HEK293 (cell line): ENCODE data around the gene ZNF423.

Source experiments
- CTCF ChIA-PET: fragments of 350-600 bp; formaldehyde crosslinking; extraction: SDS; loops from one replicate; lab custom pipeline; 2021; ENCODE audit warnings: antibody characterized with exemption; lab: Yijun Ruan, JAX
- POLR2A ChIA-PET: fragments of 300-600 bp; formaldehyde crosslinking; extraction: SDS; loops from one replicate; lab custom pipeline; 2020; ENCODE audit warnings: antibody characterized with exemption, inconsistent platforms; lab: Yijun Ruan, JAX
- H3K27ac ChIP-seq: fragments of 200-500 bp; sonication (Bioruptor generic); 2 replicates; pipeline ENCODE4 v1.5.1; 2014; ENCODE audit warnings: low read depth, low read length, control low read depth, inconsistent platforms; ENCODE audit errors: extremely low read depth
- H3K36me3 ChIP-seq, 2 experiments: fragments of 200-500 bp in 1 of 2; sonication (Bioruptor generic) in 1 of 2; 1 replicate in 1 of 2; 2 replicates in 1 of 2; pipeline ENCODE4 v1.5.1; 2014 to 2017; ENCODE audit warnings: inconsistent platforms in 2 of 2, low read length in 2 of 2; ENCODE audit not compliant: control insufficient read depth in 2 of 2, insufficient read depth in 1 of 2
- H3K4me1 ChIP-seq: fragments of 200-500 bp; sonication (Bioruptor generic); 2 replicates; pipeline ENCODE4 v1.5.1; 2014; ENCODE audit warnings: mild to moderate bottlenecking, low read length, inconsistent platforms; ENCODE audit not compliant: control insufficient read depth, insufficient read depth
- H3K4me3 ChIP-seq: 2 replicates; pipeline ENCODE4 v1.5.1; 2011; ENCODE audit warnings: low read depth, mild to moderate bottlenecking, control low read depth, low read length, moderate library complexity
- H3K9me3 ChIP-seq: fragments of 200-500 bp; sonication (Bioruptor generic); 2 replicates; pipeline ENCODE4 v1.5.1; 2014; ENCODE audit warnings: low read depth, low read length, inconsistent platforms; ENCODE audit not compliant: control insufficient read depth, insufficient read depth
- KLF8 ChIP-seq: fragments of 450-650 bp; formaldehyde crosslinking; IDR thresholded peaks from 2 replicates; pipeline ENCODE4 v1.5.1; 2016; ENCODE audit warnings: missing biosample characterization, missing genetic modification characterization
- MYNN ChIP-seq: fragments of 450-650 bp; formaldehyde crosslinking; IDR thresholded peaks from 2 replicates; pipeline ENCODE4 v1.5.1; 2016; ENCODE audit warnings: missing biosample characterization, missing genetic modification characterization, borderline replicate concordance
- PATZ1 ChIP-seq: fragments of 450-650 bp; formaldehyde crosslinking; IDR thresholded peaks from 2 replicates; pipeline ENCODE4 v1.5.1; 2016; ENCODE audit warnings: missing biosample characterization, missing genetic modification characterization
- SALL2 ChIP-seq: fragments of 450-650 bp; formaldehyde crosslinking; IDR thresholded peaks from 2 replicates; pipeline ENCODE4 v1.5.0; 2017; ENCODE audit warnings: missing biosample characterization, mild to moderate bottlenecking, missing genetic modification characterization, borderline replicate concordance
- YY1 ChIP-seq: fragments of 450-650 bp; formaldehyde crosslinking; IDR thresholded peaks from 2 replicates; pipeline ENCODE4 v1.5.1; 2018; ENCODE audit warnings: missing biosample characterization, missing genetic modification characterization
- ZBTB10 ChIP-seq: fragments of 450-650 bp; formaldehyde crosslinking; IDR thresholded peaks from 2 replicates; pipeline ENCODE4 v1.5.1; 2016; ENCODE audit warnings: missing biosample characterization, missing genetic modification characterization
- ZBTB8A ChIP-seq: fragments of 450-650 bp; formaldehyde crosslinking; IDR thresholded peaks from 2 replicates; pipeline ENCODE4 v1.5.1; 2016; ENCODE audit warnings: missing biosample characterization, missing genetic modification characterization
- ZIC2 ChIP-seq: fragments of 450-650 bp; formaldehyde crosslinking; IDR thresholded peaks from 2 replicates; pipeline ENCODE4 v1.5.1; 2016; ENCODE audit warnings: missing biosample characterization, missing genetic modification characterization
- ZNF132 ChIP-seq: fragments of 450-650 bp; formaldehyde crosslinking; IDR thresholded peaks from 2 replicates; pipeline ENCODE4 v1.5.1; 2017; ENCODE audit warnings: missing biosample characterization, missing genetic modification characterization, borderline replicate concordance
- ZNF133 ChIP-seq: fragments of 450-650 bp; formaldehyde crosslinking; IDR thresholded peaks from 2 replicates; pipeline ENCODE4 v1.5.1; 2016; ENCODE audit warnings: missing biosample characterization, missing genetic modification characterization
- ZNF140 ChIP-seq: fragments of 450-650 bp; formaldehyde crosslinking; IDR thresholded peaks from 2 replicates; pipeline ENCODE4 v1.5.1; 2016; ENCODE audit warnings: missing biosample characterization, missing genetic modification characterization
- ZNF157 ChIP-seq: fragments of 450-650 bp; formaldehyde crosslinking; IDR thresholded peaks from 2 replicates; pipeline ENCODE4 v1.5.1; 2016; ENCODE audit warnings: missing biosample characterization, missing genetic modification characterization
- ZNF23 ChIP-seq: fragments of 450-650 bp; formaldehyde crosslinking; IDR thresholded peaks from 2 replicates; pipeline ENCODE4 v1.5.1; 2016; ENCODE audit warnings: missing biosample characterization, missing genetic modification characterization, borderline replicate concordance
- ZNF239 ChIP-seq: fragments of 450-650 bp; formaldehyde crosslinking; IDR thresholded peaks from 2 replicates; pipeline ENCODE4 v1.5.1; 2016; ENCODE audit warnings: missing biosample characterization, missing genetic modification characterization
- ZNF24 ChIP-seq: fragments of 450-650 bp; formaldehyde crosslinking; IDR thresholded peaks from 2 replicates; pipeline ENCODE4 v1.5.1; 2016; ENCODE audit warnings: missing biosample characterization, missing genetic modification characterization
- ZNF48 ChIP-seq: fragments of 450-650 bp; formaldehyde crosslinking; IDR thresholded peaks from 2 replicates; pipeline ENCODE4 v1.5.1; 2016; ENCODE audit warnings: missing biosample characterization, missing genetic modification characterization
- ZNF514 ChIP-seq: fragments of 450-650 bp; formaldehyde crosslinking; IDR thresholded peaks from 2 replicates; pipeline ENCODE4 v1.5.1; 2016; ENCODE audit warnings: missing biosample characterization, missing genetic modification characterization
- ZNF529 ChIP-seq: fragments of 450-650 bp; formaldehyde crosslinking; IDR thresholded peaks from 2 replicates; pipeline ENCODE4 v1.5.1; 2017; ENCODE audit warnings: missing genetic modification characterization, missing biosample characterization; ENCODE audit not compliant: insufficient replicate concordance
- ZNF560 ChIP-seq: fragments of 450-650 bp; formaldehyde crosslinking; IDR thresholded peaks from 2 replicates; pipeline ENCODE4 v1.5.1; 2017; ENCODE audit warnings: missing biosample characterization, missing genetic modification characterization, borderline replicate concordance
- ZNF580 ChIP-seq: fragments of 450-650 bp; formaldehyde crosslinking; IDR thresholded peaks from 2 replicates; pipeline ENCODE4 v1.5.1; 2016; ENCODE audit warnings: missing biosample characterization, missing genetic modification characterization
- ZNF585B ChIP-seq: fragments of 450-650 bp; formaldehyde crosslinking; IDR thresholded peaks from 2 replicates; pipeline ENCODE4 v1.5.1; 2016; ENCODE audit warnings: missing biosample characterization, missing genetic modification characterization
- ZNF600 ChIP-seq: fragments of 450-650 bp; formaldehyde crosslinking; IDR thresholded peaks from 2 replicates; pipeline ENCODE4 v1.5.1; 2016; ENCODE audit warnings: missing biosample characterization, missing genetic modification characterization
- ZNF624 ChIP-seq: fragments of 450-650 bp; formaldehyde crosslinking; IDR thresholded peaks from 2 replicates; pipeline ENCODE4 v1.5.1; 2017; ENCODE audit warnings: missing biosample characterization, missing genetic modification characterization
- ZNF660 ChIP-seq: fragments of 450-650 bp; IDR thresholded peaks from 2 replicates; pipeline ENCODE4 v1.5.1; 2018; ENCODE audit warnings: missing biosample characterization, mild to moderate bottlenecking, missing genetic modification characterization
- ZNF704 ChIP-seq: fragments of 450-650 bp; formaldehyde crosslinking; IDR thresholded peaks from 2 replicates; pipeline ENCODE4 v1.5.1; 2016; ENCODE audit warnings: missing biosample characterization, missing genetic modification characterization
- ZNF776 ChIP-seq: fragments of 450-650 bp; formaldehyde crosslinking; IDR thresholded peaks from 2 replicates; pipeline ENCODE4 v1.5.0; 2017; ENCODE audit warnings: missing biosample characterization, missing genetic modification characterization, borderline replicate concordance
- ZNF791 ChIP-seq: fragments of 450-650 bp; formaldehyde crosslinking; IDR thresholded peaks from 2 replicates; pipeline ENCODE4 v1.5.1; 2016; ENCODE audit warnings: missing biosample characterization, missing genetic modification characterization
- ZXDB ChIP-seq: fragments of 450-650 bp; formaldehyde crosslinking; IDR thresholded peaks from 2 replicates; pipeline ENCODE4 v1.5.1; 2016; ENCODE audit warnings: missing biosample characterization, missing genetic modification characterization

The ZNF423 gene

GRCh38 chr16:49462362-49462988 is 393.4 kb downstream of the ZNF423 start:
- Histone ChIP-seq H3K36me3 (no peaks in the 10 kb centered on the region), H3K4me1 (no peaks in the 10 kb centered on the region), H3K4me3 (no peak overlapping the region), H3K9me3 (no peaks in the 10 kb centered on the region), H3K27ac (no peak overlapping the region)
- TF ChIP-seq ZNF776 (tag by site-specific recombination) (no peak), ZBTB10 (tag by site-specific recombination) (no peak), ZXDB (no peak), ZNF133 (tag by site-specific recombination) (no peak), ZBTB8A (tag by site-specific recombination) (no peak), ZNF560 (tag by site-specific recombination) (no peak), SALL2 (no peak), ZNF529 (no peak), ZNF704 (no peak), ZNF140 (no peak), ZNF514 (tag by site-specific recombination) (no peak), ZIC2 (no peak)
- CTCF ChIA-PET: interaction anchor here (0.7 kb wide), 1 partner anchor 545 kb away, joined by 4 read pairs; no protein-coding TSS in a partner anchor
- POLR2A ChIA-PET: no interaction called here

- no peak overlapping the region for H3K4me3 ChIP-seq
- no peak for TF ChIP-seq ZNF239 (tag by site-specific recombination)
- no peak for TF ChIP-seq PATZ1 (tag by site-specific recombination)
- no peak for TF ChIP-seq ZNF660
- no peak for TF ChIP-seq ZBTB8A (tag by site-specific recombination)
- no peak for TF ChIP-seq ZNF157 (tag by site-specific recombination)
- no peak for TF ChIP-seq ZNF624 (tag by site-specific recombination)
- no peak for TF ChIP-seq MYNN (tag by site-specific recombination)
- TF ChIP-seq KLF8 (tag by site-specific recombination): no peak
- no peak for TF ChIP-seq ZNF791 (tag by site-specific recombination)
- TF ChIP-seq ZNF23 (tag by site-specific recombination): no peak
- no peak for TF ChIP-seq ZNF24 (tag by site-specific recombination)
- TF ChIP-seq ZIC2: no peak
- TF ChIP-seq ZNF600: no peak
- TF ChIP-seq ZNF48: no peak
- TF ChIP-seq ZNF580 (tag by site-specific recombination): no peak
- TF ChIP-seq YY1: no peak
- no peak for TF ChIP-seq ZNF585B (tag by site-specific recombination)
- no peak for TF ChIP-seq ZNF560 (tag by site-specific recombination)
- no peak for TF ChIP-seq ZNF132 (tag by site-specific recombination)
- H3K36me3 ChIP-seq: no peaks in the 10 kb centered on the region
- no peaks in the 10 kb centered on the region for H3K4me1 ChIP-seq
- POLR2A ChIA-PET: no interaction called here
- CTCF ChIA-PET: interaction anchor here (0.7 kb wide), 1 partner anchor 546 kb away, joined by 4 read pairs; no protein-coding TSS in a partner anchor
- H3K9me3 ChIP-seq: no peaks in the 10 kb centered on the region
- H3K27ac ChIP-seq: no peak overlapping the region
Measured at GRCh38 chr16:49461517-49461951, 394.4 kb downstream of the ZNF423 start.
